Neural cell (in vitro differentiated cells): ENCODE data around the gene PLXNA4. TPM values are rescaled to one million over a fixed set of nuclear protein-coding genes. Genes with fewer than 3 reads are reported as not detected.

Experiments
- H2AFZ ChIP-seq: fragments of 200-600, 300-800 bp; sonication (generic), shearing (Covaris generic); 2 replicates; pipeline ENCODE4 v1.6.0; 2014; ENCODE audit warnings: low read depth, mild to moderate bottlenecking, antibody characterized with exemption, low read length, moderate library complexity
- H3F3A ChIP-seq: fragments of 200-600 bp; shearing (Covaris generic); 2 replicates; pipeline ENCODE4 v1.6.1; 2016; ENCODE audit warnings: mild to moderate bottlenecking, moderate library complexity, mixed read lengths, antibody characterized with exemption, low read length; ENCODE audit not compliant: insufficient read depth, poor library complexity, severe bottlenecking
- H3K27ac ChIP-seq: fragments of 200-600, 300-800 bp; sonication (generic), shearing (Covaris generic); 2 replicates; pipeline ENCODE4 v1.5.1; 2014; ENCODE audit warnings: mild to moderate bottlenecking, low read length, moderate library complexity
- H3K27me3 ChIP-seq: fragments of 300-800, 200-600 bp; sonication (generic), shearing (Covaris generic); 2 replicates; pipeline ENCODE4 v1.6.0; 2014; ENCODE audit warnings: mild to moderate bottlenecking, low read depth, low read length, moderate library complexity; ENCODE audit not compliant: insufficient read depth
- H3K36me3 ChIP-seq: fragments of 300-800, 200-600 bp; sonication (generic), shearing (Covaris generic); 2 replicates; pipeline ENCODE4 v1.5.1; 2014; ENCODE audit warnings: mild to moderate bottlenecking, antibody characterized with exemption, low read length, moderate library complexity; ENCODE audit not compliant: insufficient read depth
- H3K4me2 ChIP-seq: fragments of 300-800, 200-600 bp; sonication (generic), shearing (Covaris generic); 2 replicates; pipeline ENCODE4 v1.6.0; 2014; ENCODE audit warnings: mild to moderate bottlenecking, low read length
- H3K4me3 ChIP-seq: fragments of 300-800, 200-600 bp; sonication (generic), shearing (Covaris generic); 2 replicates; pipeline ENCODE4 v1.5.1; 2014; ENCODE audit warnings: mild to moderate bottlenecking, low read length, moderate library complexity
- H3K79me2 ChIP-seq: fragments of 200-600 bp; shearing (Covaris generic); replicated peaks from 2 replicates; pipeline ENCODE4 v1.6.0; 2014; ENCODE audit warnings: mild to moderate bottlenecking, low read length, moderate library complexity; ENCODE audit not compliant: insufficient read depth
- H3K9ac ChIP-seq: fragments of 300-800, 200-600 bp; sonication (generic), shearing (Covaris generic); 2 replicates; pipeline ENCODE4 v1.6.1; 2016; ENCODE audit warnings: mild to moderate bottlenecking, low read length, mixed read lengths
- H3K9me2 ChIP-seq: fragments of 200-600 bp; shearing (Covaris generic); 2 replicates; pipeline ENCODE4 v1.6.1; 2016; ENCODE audit warnings: mild to moderate bottlenecking, low read length, mixed read lengths; ENCODE audit not compliant: insufficient read depth
- H3K9me3 ChIP-seq: fragments of 200-600, 300-800 bp; sonication (generic), shearing (Covaris generic); 2 replicates; pipeline ENCODE4 v1.6.1; 2016; ENCODE audit warnings: mild to moderate bottlenecking, mixed run types, low read length, moderate library complexity, mixed read lengths
- H4K20me1 ChIP-seq: fragments of 200-600 bp; shearing (Covaris generic); 2 replicates; pipeline ENCODE4 v1.6.1; 2016; ENCODE audit warnings: mild to moderate bottlenecking, mixed run types; ENCODE audit not compliant: insufficient read depth
- CTCF ChIP-seq: fragments of 450-650 bp; IDR thresholded peaks from 2 replicates; pipeline ENCODE4 v1.5.1; 2014; ENCODE audit warnings: antibody characterized with exemption, mild to moderate bottlenecking, moderate library complexity; ENCODE audit not compliant: poor library complexity, severe bottlenecking
- EP300 ChIP-seq: fragments of 450-650 bp; conservative IDR thresholded peaks from 2 replicates; pipeline ENCODE4 v1.6.1; 2014; ENCODE audit warnings: antibody characterized with exemption, mild to moderate bottlenecking, moderate library complexity; ENCODE audit not compliant: poor library complexity, severe bottlenecking
- EZH2 ChIP-seq: fragments of 200-600, 300-800 bp; shearing (Covaris generic), sonication (generic); IDR thresholded peaks from 2 replicates; pipeline ENCODE4 v1.6.1; 2014; ENCODE audit warnings: antibody characterized with exemption, low read length, borderline replicate concordance, mild to moderate bottlenecking; ENCODE audit not compliant: insufficient read depth, poor library complexity, severe bottlenecking
- MXI1 ChIP-seq: fragments of 450-650 bp; conservative IDR thresholded peaks from 2 replicates; pipeline ENCODE4 v1.6.1; 2014; ENCODE audit warnings: antibody characterized with exemption, mild to moderate bottlenecking; ENCODE audit not compliant: poor library complexity, severe bottlenecking
- POLR2AphosphoS5 ChIP-seq: IDR thresholded peaks from 2 replicates; pipeline ENCODE4 v1.6.1; 2012
- RAD21 ChIP-seq: fragments of 450-650 bp; conservative IDR thresholded peaks from 2 replicates; pipeline ENCODE4 v1.6.1; 2014; ENCODE audit warnings: antibody characterized with exemption, mild to moderate bottlenecking, moderate library complexity
- REST ChIP-seq: IDR thresholded peaks from 2 replicates; pipeline ENCODE4 v1.6.1; 2012; ENCODE audit warnings: borderline replicate concordance
- SMC3 ChIP-seq: fragments of 450-650 bp; conservative IDR thresholded peaks from 2 replicates; pipeline ENCODE4 v1.6.1; 2014; ENCODE audit warnings: antibody characterized with exemption, mild to moderate bottlenecking, moderate library complexity; ENCODE audit not compliant: poor library complexity
- TAF1 ChIP-seq: IDR thresholded peaks from 2 replicates; pipeline ENCODE4 v1.6.1; 2012; ENCODE audit warnings: low read depth
- polyA plus RNA-seq: library from polyadenylated mRNA; depleted of rRNA; stranded (reverse); fragments of >200 nt; gene quantifications from 2 replicates; pipeline ENCODE4 v1.2.3, GENCODE V29; 2014

PLXNA4 gene
- polyA plus RNA-seq, 1 donor from 2014 or later: 7.2 TPM

- Histone ChIP-seq H3K9me2 (no peaks in the 10 kb centered on the region), H3K79me2 (no peaks in the 10 kb centered on the region), H2AFZ (no peak overlapping the region), H3F3A (no peaks in the 10 kb centered on the region), H3K27ac (no peak overlapping the region), H3K9me3 (no peaks in the 10 kb centered on the region), H3K9ac (no peak overlapping the region), H3K4me3 (no peak overlapping the region), H3K36me3 (no peaks in the 10 kb centered on the region), H3K4me2 (no peak overlapping the region), H3K27me3 (no peaks in the 10 kb centered on the region), H4K20me1 (no peaks in the 10 kb centered on the region)
- TF ChIP-seq SMC3: no peak
- TF ChIP-seq POLR2AphosphoS5: no peak
- TF ChIP-seq TAF1: no peak
- TF ChIP-seq REST: no peak
- no peak for TF ChIP-seq RAD21
- no peak for TF ChIP-seq EZH2
- TF ChIP-seq EP300: no peak
- no peak for TF ChIP-seq CTCF
- TF ChIP-seq MXI1: no peak
Observed at GRCh38 chr7:132298790-132299189, 277.5 kb downstream of the PLXNA4 start.

GRCh38 chr7:132296820-132297219 lies 279.4 kb downstream of the PLXNA4 start:
- Histone ChIP-seq H3K9ac (no peak overlapping the region), H3K27me3 (no peaks in the 10 kb centered on the region), H4K20me1 (no peaks in the 10 kb centered on the region), H3K4me2 (no peak overlapping the region), H2AFZ (no peak overlapping the region), H3F3A (no peaks in the 10 kb centered on the region), H3K79me2 (no peaks in the 10 kb centered on the region), H3K9me3 (no peaks in the 10 kb centered on the region), H3K27ac (no peak overlapping the region), H3K9me2 (no peaks in the 10 kb centered on the region), H3K4me3 (no peak overlapping the region), H3K36me3 (no peaks in the 10 kb centered on the region)
- TF ChIP-seq SMC3 (no peak), POLR2AphosphoS5 (no peak), TAF1 (no peak), EP300 (no peak)

- H3K4me2 ChIP-seq: no peak overlapping the region
- H4K20me1 ChIP-seq: no peaks in the 10 kb centered on the region
- H3K27ac ChIP-seq: no peak overlapping the region
- H3K9me3 ChIP-seq: no peaks in the 10 kb centered on the region
- no peaks in the 10 kb centered on the region for H3F3A ChIP-seq
- TF ChIP-seq TAF1: no peak
- TF ChIP-seq MXI1: no peak
- TF ChIP-seq REST: no peak
- no peak for TF ChIP-seq POLR2AphosphoS5
- TF ChIP-seq EZH2: no peak
- TF ChIP-seq CTCF: no peak
- TF ChIP-seq RAD21: no peak
- no peak for TF ChIP-seq EP300
- no peak for TF ChIP-seq SMC3
- H3K9ac ChIP-seq: no peak overlapping the region
- H3K36me3 ChIP-seq: no peaks in the 10 kb centered on the region
- H2AFZ ChIP-seq: no peak overlapping the region
- no peaks in the 10 kb centered on the region for H3K9me2 ChIP-seq
- no peaks in the 10 kb centered on the region for H3K79me2 ChIP-seq
- H3K4me3 ChIP-seq: no peak overlapping the region
- no peaks in the 10 kb centered on the region for H3K27me3 ChIP-seq
Observed at GRCh38 chr7:132295175-132295574, 281.1 kb downstream of the PLXNA4 start.
